NCI-H187 (cell line): ENCODE data around the gene ACR.
"Not testable (repeated sequence)": the region's sequence is repeated elsewhere in the genome, so short reads cannot be mapped to it uniquely, and the experiment has no call there.

Source experiments
- DNase-seq, 2 experiments: peaks; one replicate each; lab custom pipeline; 2025; lab: John Stamatoyannopoulos, UW

The ACR gene

GRCh38 chr22:50732681-50733080 lies 5.3 kb upstream of the ACR start:
- no peak for DNase-seq

GRCh38 chr22:50733521-50734342 lies 4.3 kb upstream of the ACR start:
- no peak for DNase-seq

- DNase-seq = no peak
These were observed 3.6 kb upstream of the ACR start for GRCh38 chr22:50734343-50734771.

- no peak for DNase-seq
These were observed 2.8 kb upstream of the ACR start for GRCh38 chr22:50734986-50735738.

GRCh38 chr22:50735739-50736030 lies 2.3 kb upstream of the ACR start:
- no peak for DNase-seq

GRCh38 chr22:50738649-50739227 lies 734 bp downstream of the ACR start:
- DNase-seq = no peak

- no peak for DNase-seq
These were observed 1.3 kb downstream of the ACR start for GRCh38 chr22:50739279-50739691.

- DNase-seq = no peak
These were observed 1.9 kb downstream of the ACR start for GRCh38 chr22:50739894-50740293.

- DNase-seq = not testable (repeated sequence)
These were observed 2.7 kb downstream of the ACR start for GRCh38 chr22:50740714-50741113.

GRCh38 chr22:50744424-50744823 lies 6.4 kb downstream of the ACR start:
- not testable (repeated sequence) for DNase-seq

- not testable (repeated sequence) for DNase-seq
These were observed 9.5 kb downstream of the ACR start for GRCh38 chr22:50747521-50747920.

GRCh38 chr22:50748630-50749029 lies 10.6 kb downstream of the ACR start:
- DNase-seq = not testable (repeated sequence)

GRCh38 chr22:50749302-50750074 lies 11.5 kb downstream of the ACR start:
- not testable (repeated sequence) for DNase-seq

- DNase-seq = not testable (repeated sequence)
These were observed 17.2 kb downstream of the ACR start for GRCh38 chr22:50755251-50755650.

- DNase-seq = not testable (repeated sequence)
These were observed 18.4 kb downstream of the ACR start for GRCh38 chr22:50756406-50756805.

- DNase-seq = not testable (repeated sequence)
These were observed 19.0 kb downstream of the ACR start for GRCh38 chr22:50756949-50757491.

- DNase-seq = not testable (repeated sequence)
These were observed 21.8 kb downstream of the ACR start for GRCh38 chr22:50759597-50760341.

GRCh38 chr22:50761829-50762228 lies 23.8 kb downstream of the ACR start:
- not testable (repeated sequence) for DNase-seq

GRCh38 chr22:50764288-50764687 lies 26.3 kb downstream of the ACR start:
- DNase-seq = not testable (repeated sequence)

GRCh38 chr22:50775132-50775531 lies 37.1 kb downstream of the ACR start:
- not testable (repeated sequence) for DNase-seq

- DNase-seq = not testable (repeated sequence)
These were observed 39.6 kb downstream of the ACR start for GRCh38 chr22:50777631-50778030.
